Measurements from ENCODE around the gene CAPN15.
A peak's percentile ranks its signal among the peaks of the same experiment; 100 is the strongest.

Gene CAPN15

GRCh38 chr16:526181-527014 lies 1.1 kb upstream of the CAPN15 start:
- DNase-seq: peak in 1 of 2 experiments; percentile 39

GRCh38 chr16:528111-529011 lies 849 bp downstream of the CAPN15 start:
- peak in 1 of 2 experiments; percentile 21 for DNase-seq

- DNase-seq: no peak
These were observed 1.6 kb downstream of the CAPN15 start for GRCh38 chr16:529012-529575.

GRCh38 chr16:530111-530817 lies 2.8 kb downstream of the CAPN15 start:
- no peak for DNase-seq

GRCh38 chr16:531494-532125 lies 4.1 kb downstream of the CAPN15 start:
- no peak for DNase-seq

- no peak for DNase-seq
These were observed 6.0 kb downstream of the CAPN15 start for GRCh38 chr16:533391-534123.

GRCh38 chr16:534135-534534 lies 6.6 kb downstream of the CAPN15 start:
- DNase-seq: no peak

- DNase-seq: no peak
These were observed 7.4 kb downstream of the CAPN15 start for GRCh38 chr16:534856-535445.

- no peak for DNase-seq
These were observed 8.2 kb downstream of the CAPN15 start for GRCh38 chr16:535446-536405.

- no peak for DNase-seq
These were observed 9.2 kb downstream of the CAPN15 start for GRCh38 chr16:536746-537145.

- DNase-seq: no peak
These were observed 10.2 kb downstream of the CAPN15 start for GRCh38 chr16:537415-538335.

GRCh38 chr16:539901-540530 lies 12.5 kb downstream of the CAPN15 start:
- no peak for DNase-seq

GRCh38 chr16:540645-541340 lies 13.3 kb downstream of the CAPN15 start:
- no peak for DNase-seq

- no peak for DNase-seq
These were observed 16.0 kb downstream of the CAPN15 start for GRCh38 chr16:543301-544164.

GRCh38 chr16:544517-544916 lies 17.0 kb downstream of the CAPN15 start:
- no peak for DNase-seq

- no peak for DNase-seq
These were observed 19.6 kb downstream of the CAPN15 start for GRCh38 chr16:546909-547770.
